GM19193 (cell line): ENCODE measurements around the gene RANGAP1.

Experiments used
- POLR2A ChIP-seq: IDR thresholded peaks from 4 replicates; pipeline ENCODE4 v1.6.1; 2011; ENCODE audit not compliant: insufficient read depth, insufficient read length; ENCODE audit errors: extremely low read depth

Gene RANGAP1

DNA sequence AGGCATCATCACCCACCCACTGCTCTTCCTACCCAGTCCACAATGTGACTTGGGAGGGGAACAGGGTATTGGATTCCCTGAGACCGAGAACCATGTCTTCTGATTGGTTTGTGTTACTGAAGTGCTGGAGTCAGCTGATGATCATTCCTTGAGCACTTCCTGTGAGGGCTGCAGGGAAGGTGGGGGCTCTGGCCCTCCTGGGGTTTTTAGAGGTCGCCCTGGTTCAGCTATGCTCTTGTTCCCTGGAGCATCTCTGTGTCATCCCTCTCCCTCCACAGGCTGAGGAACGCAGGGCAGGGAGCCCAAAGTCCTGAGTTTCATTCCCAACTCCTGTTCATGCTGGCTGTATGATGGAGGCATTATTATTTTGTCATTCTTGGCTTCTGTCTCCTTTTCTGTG is 22.1 kb upstream of the RANGAP1 start:
- TF ChIP-seq POLR2A = no peak

DNA sequence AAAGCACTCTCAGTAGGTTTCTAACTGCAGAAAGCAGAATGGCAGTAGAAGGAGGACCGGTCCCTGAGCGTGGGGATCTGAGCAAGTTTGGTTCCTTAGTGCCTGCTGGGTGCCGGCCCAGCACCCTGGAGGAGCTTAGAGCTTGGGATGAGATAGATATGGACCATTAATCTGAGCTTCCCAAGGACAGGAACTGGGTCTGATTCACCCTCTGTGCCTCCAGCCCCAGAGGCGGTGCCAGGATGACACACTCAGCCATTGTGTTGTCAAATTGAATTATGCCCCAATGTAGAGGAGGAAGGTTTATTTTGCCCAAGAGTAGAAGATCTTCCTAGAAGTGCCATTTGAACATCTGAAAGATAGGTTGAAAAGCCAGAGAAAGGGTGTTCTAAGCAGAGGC is 19.7 kb upstream of the RANGAP1 start:
- no peak for TF ChIP-seq POLR2A

DNA sequence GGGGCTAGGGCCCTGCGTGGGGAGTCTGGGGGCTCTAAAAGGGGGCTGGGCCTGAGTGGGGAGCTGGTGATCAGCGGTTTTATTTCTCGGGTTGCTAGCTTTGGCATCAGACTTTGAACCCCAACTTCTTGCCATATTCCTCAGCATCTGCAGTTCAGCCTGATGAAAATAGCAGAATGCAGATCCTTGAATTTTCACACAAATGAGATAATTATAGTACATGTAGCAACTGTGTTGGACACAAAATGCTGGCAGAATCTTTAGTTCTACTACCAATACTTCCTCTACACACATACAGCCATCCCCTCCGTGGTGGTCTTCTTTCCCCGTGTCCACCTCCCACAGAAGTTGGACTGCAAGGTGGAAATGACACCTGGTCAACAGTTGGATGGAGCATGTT is 16.8 kb upstream of the RANGAP1 start:
- TF ChIP-seq POLR2A = no peak

DNA sequence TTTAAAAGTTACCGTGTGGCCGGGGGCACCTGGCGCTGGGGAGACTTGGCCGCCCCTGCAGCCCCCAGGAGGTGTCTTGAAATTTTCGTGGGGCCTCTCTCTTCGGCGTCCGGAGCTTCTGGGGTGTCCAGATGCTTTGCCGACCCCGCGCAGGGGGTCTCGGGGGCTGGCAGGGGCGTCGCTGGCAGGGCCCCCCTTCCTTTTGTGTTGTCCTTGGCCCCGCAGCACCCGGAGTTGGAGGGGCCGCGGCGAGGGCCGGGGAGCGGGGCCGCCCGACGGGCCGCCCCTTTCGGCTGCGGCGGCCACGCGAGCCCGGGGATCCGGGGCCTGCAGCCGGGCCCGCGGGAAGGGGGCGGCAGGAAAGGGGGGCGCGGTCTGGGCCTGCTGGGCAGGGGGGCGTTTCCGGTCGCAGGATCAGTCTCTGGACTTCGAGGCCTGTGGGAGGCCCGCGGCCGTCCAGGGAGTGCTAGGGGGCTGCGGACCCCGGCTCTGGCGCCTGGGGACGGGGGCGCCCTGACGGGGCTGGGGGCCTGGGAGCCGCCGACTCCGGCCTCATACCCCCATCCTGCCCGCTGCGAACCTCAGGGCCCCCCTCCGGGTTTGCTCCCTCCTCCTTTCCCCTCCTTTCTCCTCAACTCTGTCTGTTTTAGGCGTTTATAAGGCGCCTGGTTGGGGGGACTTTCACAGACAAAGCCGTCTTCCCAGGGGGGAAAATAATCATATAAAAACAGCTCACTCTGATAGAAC is 16.2 kb upstream of the RANGAP1 start:
- TF ChIP-seq POLR2A = no peak

DNA sequence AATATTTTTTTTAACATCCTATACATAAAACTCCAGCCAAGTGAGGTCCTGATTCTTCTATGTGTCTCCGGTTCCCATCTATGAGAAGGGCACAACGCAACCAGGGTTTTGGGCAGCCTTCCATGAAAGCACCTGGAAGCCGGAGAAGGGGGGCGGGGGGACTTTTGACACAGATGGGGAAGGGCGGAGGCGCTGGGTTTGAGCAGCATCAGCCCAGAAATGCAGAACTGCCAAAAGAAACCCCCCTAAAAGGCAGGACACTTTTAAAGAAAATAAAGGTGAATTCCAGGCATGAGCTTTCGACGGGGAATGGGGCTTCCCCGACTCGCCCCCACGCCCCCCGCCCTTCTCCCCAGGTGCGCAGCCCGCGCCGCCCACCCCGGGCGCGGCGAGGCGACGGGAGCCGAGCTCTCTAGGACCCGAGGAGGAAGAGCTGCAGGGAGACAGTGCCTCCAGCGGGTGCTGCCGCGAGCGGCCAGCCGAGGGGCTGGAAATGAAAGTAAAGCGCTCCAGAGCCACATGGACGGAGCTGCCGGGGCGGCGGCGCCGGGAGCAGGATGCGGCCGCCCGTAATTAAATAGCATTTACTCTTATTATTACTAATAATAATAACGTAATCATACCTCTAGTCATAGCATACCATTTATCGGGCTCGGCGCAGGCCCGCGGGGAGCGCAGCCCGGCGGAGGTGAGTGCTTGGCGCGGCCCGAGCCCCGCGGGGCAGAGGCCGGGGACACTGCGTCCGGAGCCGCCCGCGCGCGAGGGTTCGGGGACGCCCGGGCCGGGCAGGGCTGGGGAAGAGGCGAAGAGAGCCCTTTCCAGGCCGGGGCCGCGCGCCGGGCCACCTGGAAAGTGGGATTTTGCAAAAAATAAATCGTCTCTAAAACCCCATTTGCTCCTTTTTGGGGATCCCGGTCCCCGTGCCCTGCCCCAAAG is 15.4 kb upstream of the RANGAP1 start, which contains the start of gene ZC3H7B:
ZC3H7B (plus strand) TSS at position 441 of the 936 bp plus-strand sequence. CDS start 19,136 bp downstream, outside the sequence.
- TF ChIP-seq POLR2A = peak; percentile 88

DNA sequence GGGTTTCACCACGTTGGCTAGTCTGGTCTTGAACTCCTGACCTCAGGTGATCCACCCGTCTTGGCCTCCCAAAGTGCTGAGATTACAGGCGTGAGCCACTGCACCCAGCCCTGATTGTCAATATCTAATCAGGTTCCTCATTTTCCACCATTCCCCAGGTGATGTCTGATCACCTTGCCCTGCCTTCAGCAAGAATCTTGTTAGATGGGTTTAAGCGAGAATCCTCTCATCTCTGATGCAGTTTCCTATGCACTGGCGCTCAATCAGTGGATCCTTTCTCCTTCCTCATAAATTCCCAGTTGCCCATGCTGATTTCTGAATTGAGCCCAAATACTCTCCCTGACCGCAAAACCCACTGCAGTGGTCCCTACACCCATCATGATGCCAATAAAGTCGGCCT is 14.7 kb upstream of the RANGAP1 start:
- no peak for TF ChIP-seq POLR2A

DNA sequence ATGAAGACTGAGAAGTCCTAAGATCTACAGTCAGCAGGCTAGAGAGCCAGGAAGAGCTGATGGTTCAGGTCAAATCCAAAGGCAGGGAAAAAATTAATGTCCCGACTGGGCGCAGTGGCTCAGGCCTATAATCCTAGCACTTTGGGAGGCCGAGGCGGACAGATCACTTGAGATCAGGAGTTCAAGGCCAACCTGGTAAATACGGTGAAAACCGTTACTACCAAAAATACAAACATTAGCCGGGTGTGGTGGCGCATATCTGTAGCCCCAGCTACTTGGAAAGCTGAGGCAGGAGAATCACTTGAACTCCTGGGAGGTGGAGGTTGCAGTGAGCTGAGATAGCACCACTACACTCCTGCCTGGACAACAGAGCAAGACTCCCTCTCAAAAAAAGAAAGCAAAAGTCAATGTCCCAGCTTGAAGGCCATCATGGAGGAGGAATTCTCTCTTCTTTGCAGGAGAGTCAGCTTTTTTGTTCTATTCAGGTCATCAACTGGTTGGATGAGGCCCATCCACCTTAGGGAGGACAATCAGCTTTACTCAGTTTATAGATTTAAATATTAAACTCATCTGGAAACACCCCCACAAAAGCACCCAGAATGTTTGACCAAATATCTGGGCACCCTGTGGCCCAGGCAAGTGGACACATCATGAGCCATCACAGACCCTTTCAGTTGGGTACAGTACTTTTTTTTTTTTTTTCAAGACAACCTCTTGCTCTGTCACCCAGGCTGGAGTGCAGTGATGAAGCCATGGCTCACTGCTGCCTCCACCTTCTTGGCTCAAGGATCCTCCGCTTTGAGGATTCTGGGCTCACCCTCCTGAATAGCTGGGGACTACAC is 11.1 kb upstream of the RANGAP1 start:
- no peak for TF ChIP-seq POLR2A

DNA sequence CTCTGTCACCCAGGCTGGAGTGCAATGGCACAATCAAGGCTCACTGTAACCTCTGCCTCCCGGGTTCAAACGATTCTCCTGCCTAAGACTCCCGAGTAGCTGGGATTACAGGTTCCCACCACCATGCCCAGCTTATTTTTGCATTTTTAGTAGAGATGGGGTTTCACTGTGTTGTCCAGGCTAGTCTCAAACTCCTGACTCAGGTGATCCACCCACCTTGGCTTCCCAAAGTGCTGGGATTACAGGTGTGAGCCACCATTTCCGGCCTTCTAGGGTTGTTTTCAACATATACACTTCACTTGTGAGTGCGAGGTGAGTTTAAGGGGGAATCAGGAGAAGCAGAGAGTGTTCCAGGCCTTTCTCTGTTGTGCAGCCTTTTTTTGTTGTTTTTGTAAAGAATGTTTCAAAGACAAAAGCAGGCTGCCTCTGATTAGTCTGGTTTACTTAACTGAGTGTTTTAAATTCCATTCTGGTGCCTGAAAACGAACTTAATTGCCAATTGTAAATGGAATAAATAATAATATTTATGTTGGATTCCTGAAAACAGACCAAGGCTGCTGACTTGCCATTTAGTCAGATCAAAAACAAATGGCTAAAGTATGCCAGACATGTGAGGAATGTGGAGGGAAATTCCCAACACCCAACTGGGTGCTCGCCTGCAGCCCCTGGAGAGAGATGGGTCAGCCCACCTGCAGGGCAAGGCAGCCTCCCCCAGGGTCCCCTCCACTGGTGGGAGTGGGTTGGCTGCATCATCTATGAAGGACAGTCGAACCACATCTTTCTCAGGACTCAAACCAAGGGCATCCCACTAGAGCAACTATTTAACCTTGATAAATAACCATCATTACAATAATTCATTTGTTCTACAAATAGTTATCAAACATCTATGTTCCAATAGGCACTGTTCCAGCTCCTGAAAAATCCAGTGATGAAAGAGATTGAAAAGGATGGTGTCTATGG is 4.6 kb upstream of the RANGAP1 start:
- TF ChIP-seq POLR2A = no peak

DNA sequence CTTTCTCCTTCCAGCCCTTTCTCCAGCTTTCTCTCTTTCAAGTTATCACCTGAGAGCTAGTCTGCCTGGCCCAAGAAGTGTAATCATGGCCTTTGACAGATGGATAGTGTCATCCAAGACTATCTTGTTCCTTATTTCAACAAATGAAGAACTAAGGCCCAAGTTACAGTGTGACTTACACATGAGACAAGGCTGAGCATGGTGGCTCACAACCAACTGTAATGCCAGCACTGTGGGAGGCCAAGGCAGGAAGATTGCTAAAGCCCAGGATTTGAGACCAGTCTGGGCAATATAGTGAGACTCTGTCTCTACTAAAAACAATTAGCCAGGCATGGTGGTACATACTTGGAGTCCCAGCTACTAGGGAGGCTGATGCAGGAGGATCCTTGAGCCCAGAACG is 3.7 kb upstream of the RANGAP1 start:
- no peak for TF ChIP-seq POLR2A

DNA sequence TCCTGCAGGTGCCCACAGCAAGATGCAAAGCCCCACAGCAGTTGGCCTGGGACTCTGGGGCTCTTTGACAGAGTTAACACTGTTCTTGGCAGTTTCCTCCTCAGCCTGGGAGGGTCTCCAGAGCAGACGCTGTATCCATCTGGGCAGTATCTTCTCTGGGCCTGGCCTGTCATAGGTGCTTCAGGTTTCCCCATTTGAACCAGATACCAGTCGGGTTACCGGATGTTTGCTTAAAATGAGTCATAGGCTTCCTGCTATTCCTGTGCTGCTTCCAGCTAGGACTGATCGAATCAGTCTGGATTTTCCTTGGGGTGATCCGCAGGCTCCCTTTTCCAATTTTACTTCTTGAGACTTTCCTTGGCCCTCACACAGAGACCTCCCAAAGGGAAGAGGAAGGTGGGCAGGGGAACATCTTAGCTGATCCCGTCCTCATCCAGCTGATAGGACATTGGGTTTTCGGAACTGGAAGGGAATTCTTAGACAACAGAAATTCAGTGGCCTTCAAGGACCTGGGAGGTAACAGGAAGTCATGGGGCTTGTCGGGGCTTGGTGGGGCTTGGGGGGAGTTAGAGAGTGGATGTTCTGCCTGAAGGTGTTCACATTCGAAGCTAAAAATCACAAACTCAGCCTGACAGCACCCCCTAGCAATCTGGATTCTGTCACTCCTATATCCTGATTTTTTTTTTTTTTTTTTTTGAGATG is 2.4 kb upstream of the RANGAP1 start:
- no peak for TF ChIP-seq POLR2A

DNA sequence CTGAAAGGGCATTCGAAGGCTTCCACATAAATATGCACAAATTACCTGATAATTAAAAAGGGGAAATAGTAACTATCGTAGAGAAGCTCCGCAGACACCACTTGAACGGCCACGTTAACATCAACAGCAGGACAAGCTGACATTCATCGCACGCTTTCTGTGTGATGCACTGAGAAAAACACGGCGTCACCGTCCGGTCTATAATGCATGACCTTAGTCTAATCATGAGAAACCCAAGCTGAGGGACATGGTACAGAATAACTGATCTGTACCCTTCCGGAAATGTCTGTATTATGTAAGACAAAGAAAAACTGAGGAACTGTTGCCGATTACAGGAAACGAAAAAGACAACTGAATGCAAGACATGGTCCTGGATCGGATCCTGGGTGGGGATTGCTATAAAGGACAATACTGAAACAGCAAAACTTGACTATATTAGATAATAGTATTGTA is 678 bp upstream of the RANGAP1 start:
- TF ChIP-seq POLR2A = no peak

DNA sequence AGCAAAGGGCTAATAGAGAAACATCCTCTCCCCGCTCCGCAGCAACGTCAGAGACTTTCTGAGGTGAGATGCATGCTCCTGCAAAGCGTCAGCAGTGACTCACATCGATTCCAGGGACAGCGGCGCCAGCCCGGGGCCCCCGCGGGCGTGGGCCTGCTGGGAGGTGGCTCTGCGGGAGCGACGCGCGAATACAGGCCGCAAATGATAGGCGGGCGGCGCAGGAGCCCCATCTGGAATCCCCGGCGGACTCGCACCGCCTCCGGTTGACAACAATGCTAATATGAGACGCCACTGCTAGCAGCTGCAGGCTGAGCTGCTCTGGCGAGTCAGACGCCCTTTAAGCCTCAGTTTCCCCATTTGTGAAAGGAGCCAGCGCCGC is 557 bp downstream of the RANGAP1 start:
- TF ChIP-seq POLR2A = no peak

DNA sequence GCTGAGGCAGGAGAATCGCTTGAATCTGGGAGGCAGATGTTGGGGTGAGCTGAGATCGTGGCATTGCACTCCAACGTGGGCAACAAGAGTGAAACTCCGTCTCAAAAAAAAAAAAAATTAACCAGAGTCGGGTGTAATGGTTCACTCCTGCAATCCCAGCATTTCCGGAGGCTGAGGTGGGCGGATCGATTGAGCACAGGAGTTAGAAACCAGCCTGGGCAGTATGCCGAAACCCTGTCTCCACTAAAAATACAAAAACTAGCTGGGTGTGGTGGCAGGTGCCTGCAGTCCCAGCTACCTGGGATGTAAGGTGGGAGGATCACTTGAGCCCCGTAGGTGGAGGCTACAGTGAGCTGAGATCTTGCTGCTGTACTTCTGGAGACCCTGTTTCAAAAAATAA is 1.5 kb downstream of the RANGAP1 start:
- no peak for TF ChIP-seq POLR2A
